ENCODE data around the gene PCBP4. TPM values are rescaled to one million over a fixed set of nuclear protein-coding genes. Genes with fewer than 3 reads are reported as not detected.

Gene PCBP4
- total and polyA plus RNA-seq, 2 donors (not counting 1 experiment from before 2014, with no cell fraction given): 15.3 to 25.6 TPM

- no peaks in the 10 kb centered on the region for H3K27me3 ChIP-seq (replicated peaks in 1 of 4; ENCODE audit: control extremely low read depth in 1 of 4, control insufficient read depth in 3 of 4, insufficient read depth in 4 of 4, low read length in 3 of 4)
- intact Hi-C loops (cut with micrococcal nuclease): no loop called here
- no peaks in the 10 kb centered on the region for H3K27me3 Mint-ChIP-seq
- H3K4me3 Mint-ChIP-seq: no peak overlapping the region
- H4K20me1 ChIP-seq (ENCODE audit: control insufficient read depth, insufficient read depth, low read length, poor library complexity, severe bottlenecking): no peaks in the 10 kb centered on the region
- H3K27ac ChIP-seq (ENCODE audit: low read length in 2 of 2): no peak overlapping the region
- H3K27ac Mint-ChIP-seq: no peak overlapping the region
- H3K4me3 ChIP-seq (ENCODE audit: control extremely low read depth in 1 of 5, extremely low read depth in 1 of 5, insufficient read depth in 1 of 5, low read depth in 2 of 5, low read length in 4 of 5): no peak overlapping the region
- H3K9me3 ChIP-seq (ENCODE audit: control extremely low read depth in 1 of 3, control insufficient read depth in 2 of 3, insufficient read depth in 1 of 3, low read length in 2 of 3): no peaks in the 10 kb centered on the region
- no peak overlapping the region for H2AFZ ChIP-seq (ENCODE audit: insufficient read depth, low read depth, low read length, poor library complexity, severe bottlenecking)
- ATAC-seq (ENCODE audit: low read depth) (no peak), DNase-seq (no peak)
- H3K79me2 ChIP-seq (ENCODE audit: control insufficient read depth, insufficient read depth, low read length): no peaks in the 10 kb centered on the region
- peaks cover 6 to 13% of the 10 kb centered on the region in 2 donors for H3K4me1 ChIP-seq (ENCODE audit: control insufficient read depth in 2 of 2, insufficient read depth in 2 of 2, low read length in 2 of 2)
- no peak overlapping the region for H3K9ac ChIP-seq (ENCODE audit: low read length)
- H3K36me3 ChIP-seq (replicated peaks in 1 of 2; ENCODE audit: control extremely low read depth in 1 of 2, control insufficient read depth in 1 of 2, extremely low read depth in 1 of 2, insufficient read depth in 2 of 2, low read length in 1 of 2): no peaks in the 10 kb centered on the region
- no peaks in the 10 kb centered on the region for H3K9me3 Mint-ChIP-seq (ENCODE audit: insufficient read depth)
- TF ChIP-seq EZH2 (IDR thresholded peaks at IDR 0.05; ENCODE audit: borderline replicate concordance, insufficient read depth, low read depth, low read length, poor library complexity, severe bottlenecking) (no peak), CTCF (IDR thresholded peaks at IDR 0.05) (no peak)
- peaks cover 5% of the 10 kb centered on the region for H3K4me1 Mint-ChIP-seq
- ChIA-PET CTCF (interaction anchor here (4.1 to 5.7 kb wide), 3 partner anchors 117 to 141 kb away, joined by 15 to 166 read pairs (median 60); no protein-coding TSS in a partner anchor), POLR2A (no interaction called here)
- no peak overlapping the region for H3K4me2 ChIP-seq (replicated peaks; ENCODE audit: low read depth, low read length, poor library complexity, severe bottlenecking)
- WGBS (ENCODE audit: insufficient coverage): 82% methylated on average over 1 of the region's 4 CpGs
These were observed 37.7 kb upstream of the PCBP4 start for GRCh38 chr3:52004906-52005395.

GRCh38 chr3:52004163-52004787 is 37.0 kb upstream of the PCBP4 start:
- H3K4me3 ChIP-seq (ENCODE audit: control extremely low read depth in 1 of 5, extremely low read depth in 1 of 5, insufficient read depth in 1 of 5, low read depth in 2 of 5, low read length in 4 of 5): no peak overlapping the region
- POLR2A ChIA-PET: no interaction called here
- H3K9ac ChIP-seq (ENCODE audit: low read length): no peak overlapping the region
- no peaks in the 10 kb centered on the region for H3K79me2 ChIP-seq (ENCODE audit: control insufficient read depth, insufficient read depth, low read length)
- no peak overlapping the region for H3K4me2 ChIP-seq (replicated peaks; ENCODE audit: low read depth, low read length, poor library complexity, severe bottlenecking)
- Mint-ChIP-seq H3K4me3 (no peak overlapping the region), H3K27me3 (no peaks in the 10 kb centered on the region), H3K4me1 (peaks cover 5% of the 10 kb centered on the region), H3K9me3 (ENCODE audit: insufficient read depth) (no peaks in the 10 kb centered on the region), H3K27ac (no peak overlapping the region)
- no peak for DNase-seq
- no peak for TF ChIP-seq EZH2 (IDR thresholded peaks at IDR 0.05; ENCODE audit: borderline replicate concordance, insufficient read depth, low read depth, low read length, poor library complexity, severe bottlenecking)
- no peak for TF ChIP-seq CTCF (IDR thresholded peaks at IDR 0.05)
- WGBS (ENCODE audit: insufficient coverage): 79% methylated on average over 14 of the region's 16 CpGs
- no peak overlapping the region for H3K27ac ChIP-seq (ENCODE audit: low read length in 2 of 2)
- H3K36me3 ChIP-seq (replicated peaks in 1 of 2; ENCODE audit: control extremely low read depth in 1 of 2, control insufficient read depth in 1 of 2, extremely low read depth in 1 of 2, insufficient read depth in 2 of 2, low read length in 1 of 2): no peaks in the 10 kb centered on the region
- CTCF ChIA-PET: interaction anchor here (0.9 to 5.7 kb wide), 8 partner anchors 49 to 335 kb away, joined by 3 to 166 read pairs (median 10); partner anchors contain the start of genes DUSP7 and POC1A
- no peak for ATAC-seq (ENCODE audit: low read depth)
- H3K9me3 ChIP-seq (ENCODE audit: control extremely low read depth in 1 of 3, control insufficient read depth in 2 of 3, insufficient read depth in 1 of 3, low read length in 2 of 3): no peaks in the 10 kb centered on the region
- H3K27me3 ChIP-seq (replicated peaks in 1 of 4; ENCODE audit: control extremely low read depth in 1 of 4, control insufficient read depth in 3 of 4, insufficient read depth in 4 of 4, low read length in 3 of 4): no peaks in the 10 kb centered on the region
- intact Hi-C loops (cut with micrococcal nuclease): no loop called here
- no peaks in the 10 kb centered on the region for H4K20me1 ChIP-seq (ENCODE audit: control insufficient read depth, insufficient read depth, low read length, poor library complexity, severe bottlenecking)
- peaks cover 6 to 13% of the 10 kb centered on the region in 2 donors for H3K4me1 ChIP-seq (ENCODE audit: control insufficient read depth in 2 of 2, insufficient read depth in 2 of 2, low read length in 2 of 2)
- H2AFZ ChIP-seq (ENCODE audit: insufficient read depth, low read depth, low read length, poor library complexity, severe bottlenecking): no peak overlapping the region

All from B cell (primary cell).